H1 (cell line): ENCODE results near the gene BTBD16. TPM values are rescaled to one million over a fixed set of nuclear protein-coding genes. Genes with fewer than 3 reads are reported as not detected.
A peak's percentile ranks its signal among the peaks of the same experiment; 100 is the strongest.

Source experiments
- CTCF ChIA-PET: fragments of 300-600 bp; sonication (Branson Sonifier 250); formaldehyde crosslinking; loops from one replicate; lab custom pipeline; 2021; ENCODE audit not compliant: partially characterized antibody; lab: Charles Lee
- POLR2A ChIA-PET: fragments of 300-600 bp; sonication (Branson Sonifier 250); formaldehyde crosslinking; loops from one replicate; lab custom pipeline; 2021; ENCODE audit warnings: inconsistent platforms; ENCODE audit not compliant: partially characterized antibody; lab: Charles Lee
- DNase-seq, 2 experiments: peaks; one replicate each; pipeline versions ENCODE4 v3.0.0 to v3.0.0-alpha.2; 2010 to 2022; ENCODE audit warnings: low spot score in 2 of 2, low read depth in 1 of 2, mixed read lengths in 1 of 2
- FAIRE-seq: peaks from 2 replicates; lab custom pipeline; 2011; peaks lifted over from hg19 to GRCh38; lab: Jason Lieb, UNC
- H2AFZ ChIP-seq: 2 replicates; pipeline ENCODE4 v1.8.1; 2012; ENCODE audit warnings: low read length, inconsistent platforms
- H2AK5ac ChIP-seq: 2 replicates; pipeline ENCODE4 v1.6.1; 2013; ENCODE audit warnings: low read depth, low read length
- H2BK120ac ChIP-seq: replicated peaks from 2 replicates; pipeline ENCODE3; 2013; ENCODE audit warnings: low read depth, low read length, inconsistent platforms
- H2BK12ac ChIP-seq: 2 replicates; pipeline ENCODE4 v1.6.1; 2013; ENCODE audit warnings: low read depth, low read length
- H2BK15ac ChIP-seq: 2 replicates; pipeline ENCODE4 v1.6.1; 2013; ENCODE audit warnings: low read length
- H2BK20ac ChIP-seq: 2 replicates; pipeline ENCODE4 v1.6.1; 2013; ENCODE audit warnings: low read length
- H2BK5ac ChIP-seq: 2 replicates; pipeline ENCODE4 v1.6.1; 2013; ENCODE audit warnings: low read depth, low read length
- H3K14ac ChIP-seq: 2 replicates; pipeline ENCODE4 v1.6.1; 2013; ENCODE audit warnings: inconsistent platforms; ENCODE audit not compliant: insufficient read length
- H3K18ac ChIP-seq: 2 replicates; pipeline ENCODE4 v1.6.1; 2013; ENCODE audit warnings: low read length; ENCODE audit errors: extremely low read depth
- H3K23ac ChIP-seq: 2 replicates; pipeline ENCODE4 v1.6.1; 2013; ENCODE audit warnings: inconsistent platforms; ENCODE audit not compliant: insufficient read length
- H3K23me2 ChIP-seq: 2 replicates; pipeline ENCODE4 v1.6.1; 2013; ENCODE audit warnings: low read depth, low read length
- H3K27ac ChIP-seq: 2 replicates; pipeline ENCODE4 v1.6.1; 2011; ENCODE audit warnings: low read depth, low read length, inconsistent platforms
- H3K27me3 ChIP-seq, 4 experiments: replicated peaks in 1 of 4; 1 replicate in 1 of 4; 2 replicates in 3 of 4; pipeline versions ENCODE4 v1.6.1 to v1.8.1; 2011 to 2013; ENCODE audit warnings: low read length in 3 of 4, mild to moderate bottlenecking in 3 of 4, inconsistent platforms in 2 of 4, mixed read lengths in 2 of 4, moderate library complexity in 1 of 4; ENCODE audit not compliant: control insufficient read depth in 3 of 4, insufficient read depth in 3 of 4; ENCODE audit errors: extremely low read depth in 1 of 4
- H3K36me3 ChIP-seq, 4 experiments: 2 replicates each; pipeline versions ENCODE4 v1.6.1 to v1.8.1; 2011 to 2013; ENCODE audit warnings: mild to moderate bottlenecking in 4 of 4, low read length in 3 of 4, moderate library complexity in 2 of 4, control low read depth in 1 of 4, inconsistent platforms in 1 of 4; ENCODE audit not compliant: insufficient read depth in 4 of 4, control insufficient read depth in 2 of 4
- H3K4ac ChIP-seq: replicated peaks from 2 replicates; pipeline ENCODE3; 2013; ENCODE audit warnings: low read length, low read depth, mixed read lengths, inconsistent platforms; ENCODE audit not compliant: insufficient read length
- H3K4me1 ChIP-seq, 4 experiments: replicated peaks in 1 of 4; 1 replicate in 1 of 4; 2 replicates in 3 of 4; pipeline versions ENCODE4 v1.6.1 to v1.8.1; 2011 to 2013; ENCODE audit warnings: low read length in 3 of 4, inconsistent platforms in 2 of 4, mixed read lengths in 1 of 4; ENCODE audit not compliant: insufficient read depth in 4 of 4, control insufficient read depth in 3 of 4
- H3K4me2 ChIP-seq, 2 experiments: 2 replicates each; pipeline versions ENCODE4 v1.6.1 to v1.8.1; 2011 to 2013; ENCODE audit warnings: low read depth in 2 of 2, low read length in 2 of 2, control low read depth in 1 of 2, inconsistent platforms in 1 of 2, mild to moderate bottlenecking in 1 of 2; ENCODE audit not compliant: insufficient read depth in 1 of 2
- H3K4me3 ChIP-seq, 4 experiments: fragments of 200-600, 300-600 bp in 1 of 4; sonication (generic), shearing (Covaris generic), sonication (Bioruptor Twin) in 1 of 4; 2 replicates each; pipeline versions ENCODE4 v1.5.1 to v1.8.1; 2011 to 2016; ENCODE audit warnings: low read length in 4 of 4, low read depth in 3 of 4, control low read depth in 2 of 4, inconsistent platforms in 2 of 4, mild to moderate bottlenecking in 2 of 4, mixed read lengths in 1 of 4, moderate library complexity in 1 of 4; ENCODE audit not compliant: insufficient read depth in 2 of 4; ENCODE audit errors: extremely low read depth in 1 of 4
- H3K56ac ChIP-seq: replicated peaks from 2 replicates; pipeline ENCODE3; 2013; ENCODE audit warnings: low read depth, mild to moderate bottlenecking, mixed read lengths, low read length, inconsistent platforms; ENCODE audit not compliant: insufficient read length
- H3K79me1 ChIP-seq: 2 replicates; pipeline ENCODE4 v1.6.1; 2013; ENCODE audit warnings: low read depth, low read length, control low read depth
- H3K79me2 ChIP-seq, 2 experiments: 2 replicates each; pipeline versions ENCODE4 v1.6.1 to v1.8.1; 2012 to 2013; ENCODE audit warnings: low read length in 2 of 2, mild to moderate bottlenecking in 2 of 2, inconsistent platforms in 1 of 2; ENCODE audit not compliant: insufficient read depth in 2 of 2, control insufficient read depth in 1 of 2
- H3K9ac ChIP-seq, 4 experiments: replicated peaks in 1 of 4; 1 replicate in 1 of 4; 2 replicates in 3 of 4; pipeline versions ENCODE4 v1.6.1 to v1.8.1; 2011 to 2013; ENCODE audit warnings: low read depth in 3 of 4, low read length in 3 of 4, control low read depth in 2 of 4, mild to moderate bottlenecking in 2 of 4, moderate library complexity in 2 of 4, inconsistent platforms in 1 of 4; ENCODE audit errors: extremely low read depth in 1 of 4
- H3K9me3 ChIP-seq, 2 experiments: 2 replicates each; pipeline versions ENCODE4 v1.6.1 to v1.8.1; 2012 to 2013; ENCODE audit warnings: mild to moderate bottlenecking in 2 of 2, moderate library complexity in 2 of 2, control low read depth in 1 of 2, inconsistent platforms in 1 of 2, low read depth in 1 of 2, low read length in 1 of 2, mixed read lengths in 1 of 2; ENCODE audit not compliant: insufficient read depth in 2 of 2
- H4K20me1 ChIP-seq, 2 experiments: replicated peaks in 1 of 2; 2 replicates each; pipeline versions ENCODE3 to v1.8.1; 2011 to 2013; ENCODE audit warnings: inconsistent platforms in 2 of 2, low read length in 2 of 2, mild to moderate bottlenecking in 1 of 2; ENCODE audit not compliant: insufficient read depth in 2 of 2, control insufficient read depth in 1 of 2
- H4K5ac ChIP-seq: 2 replicates; pipeline ENCODE4 v1.6.1; 2013; ENCODE audit warnings: low read length, low read depth, mixed read lengths, inconsistent platforms; ENCODE audit not compliant: insufficient read length
- H4K8ac ChIP-seq: 2 replicates; pipeline ENCODE4 v1.8.0; 2013; ENCODE audit warnings: mild to moderate bottlenecking, moderate library complexity, low read length, inconsistent platforms; ENCODE audit not compliant: insufficient read depth; ENCODE audit errors: extremely low read depth
- H4K91ac ChIP-seq: replicated peaks from 2 replicates; pipeline ENCODE3; 2013; ENCODE audit warnings: low read length, mixed read lengths, inconsistent platforms; ENCODE audit not compliant: insufficient read length
- HDAC2 ChIP-seq, 2 experiments: fragments of 300-600 bp in 1 of 2; sonication (generic) in 1 of 2; IDR thresholded peaks; 2 replicates each; pipeline ENCODE4 v1.6.1; 2011 to 2012; ENCODE audit warnings: low read depth in 2 of 2, low read length in 2 of 2, mild to moderate bottlenecking in 2 of 2, moderate library complexity in 2 of 2, borderline replicate concordance in 1 of 2, inconsistent platforms in 1 of 2
- NRF1 ChIP-seq: IDR thresholded peaks from 2 replicates; pipeline ENCODE4 v1.6.1; 2011; ENCODE audit warnings: mild to moderate bottlenecking, low read depth, low read length, improper control_type of control experiment
- POLR2AphosphoS5 ChIP-seq: IDR thresholded peaks from 2 replicates; pipeline ENCODE4 v1.6.1; 2011; ENCODE audit warnings: low read depth, low read length
- SIX5 ChIP-seq: IDR thresholded peaks from 2 replicates; pipeline ENCODE4 v1.6.1; 2011; ENCODE audit warnings: mild to moderate bottlenecking, low read depth, low read length
- TAF1 ChIP-seq: IDR thresholded peaks from 2 replicates; pipeline ENCODE4 v1.6.1; 2011; ENCODE audit warnings: mild to moderate bottlenecking, low read depth, low read length
- TAF7 ChIP-seq: optimal IDR thresholded peaks from 2 replicates; pipeline ENCODE3; 2011; ENCODE audit warnings: low read depth, mild to moderate bottlenecking, inconsistent platforms, low read length, moderate library complexity, borderline replicate concordance
- TCF12 ChIP-seq: IDR thresholded peaks from 2 replicates; pipeline ENCODE4 v1.6.1; 2011; ENCODE audit warnings: low read depth, mild to moderate bottlenecking, low read length
- WGBS, 2 experiments: shearing (Covaris generic) in 1 of 2; methylation state at CpG; one replicate each; pipeline versions ENCODE4 v1.1.6 to v1.1.7; 2013 to 2015; ENCODE audit warnings: low lambda C conversion rate in 2 of 2, mixed read lengths in 2 of 2, inconsistent platforms in 1 of 2, low coverage in 1 of 2, missing lambda C conversion rate in 1 of 2; ENCODE audit not compliant: insufficient replicate concordance in 2 of 2, insufficient coverage in 1 of 2, insufficient read length in 1 of 2; ENCODE audit errors: extremely low coverage in 1 of 2, missing lambda C conversion rate in 1 of 2; 5-methylcytosine and 5-hydroxymethylcytosine counted together
- polyA plus RNA-seq, 7 experiments: library from polyadenylated mRNA; depleted of rRNA in 3 of 7; stranded (reverse) in 5 of 7; unstranded in 2 of 7; fragments of >200 nt in 5 of 7; fragments of 200-250 nt in 2 of 7; gene quantifications; 1 replicate in 5 of 7; 2 replicates in 1 of 7; 4 replicates in 1 of 7; pipeline versions ENCODE4 v1.2.1 to v1.2.3, GENCODE V29; 2011 to 2013; ENCODE audit warnings: missing spikeins in 2 of 7, mixed read lengths in 2 of 7
- total RNA-seq: library from RNA; stranded (reverse); fragmentation: NEBNext Ultra II Directional; extraction: Animal tissue kit (Norgen Biotek cat#: 25700); gene quantifications from 2 replicates; pipeline ENCODE4 v1.2.1, GENCODE V29; 2021
- TF ChIP-seq, protein P1 (sequence below), 3 experiments: IDR thresholded peaks; 1 replicate in 2 of 3; 2 replicates in 1 of 3; pipeline versions ENCODE4 v1.5.1 to v1.6.1; 2011; ENCODE audit warnings: low read length in 3 of 3, mild to moderate bottlenecking in 3 of 3, inconsistent platforms in 2 of 3, low read depth in 1 of 3, moderate library complexity in 1 of 3; ENCODE audit not compliant: insufficient read depth in 1 of 3; ENCODE audit errors: control extremely low read depth in 1 of 3

The BTBD16 gene
- total and polyA plus RNA-seq, 2 of the 8 experiments (the other 6 are each of a cell fraction or from before 2014, with no cell fraction given), result 0.05 TPM; not detected in 1

- peaks cover 5 to 38% of the 10 kb centered on the region in 2 experiments; a peak in 3 of 4 replicates for H3K79me2 ChIP-seq
- no peak within 1 kb of the TSS for H2BK120ac ChIP-seq
- peak within 1 kb of the TSS; percentile 53 for H3K4ac ChIP-seq
- H2AFZ ChIP-seq, result peak within 1 kb of the TSS; percentile 83
- no peak within 1 kb of the TSS for H3K23ac ChIP-seq
- H3K4me2 ChIP-seq, result peak within 1 kb of the TSS; percentile 81 to 86
- no peak within 1 kb of the TSS for H2BK12ac ChIP-seq
- H3K9me3 ChIP-seq, result no peaks in the 10 kb centered on the region
- ChIA-PET POLR2A (interaction anchor here (0.6 to 1.7 kb wide), 7 partner anchors 9 to 502 kb away, joined by 3 to 5 read pairs (median 3); no protein-coding TSS in a partner anchor), CTCF (interaction anchor here (0.8 to 1.6 kb wide), 3 partner anchors 32 to 75 kb away, joined by 3 to 11 read pairs (median 5); no protein-coding TSS in a partner anchor)
- H3K18ac ChIP-seq, result peak within 1 kb of the TSS; percentile 14; the same call in 1 of the 2 replicates
- no peak within 1 kb of the TSS for H4K8ac ChIP-seq
- peaks cover 0 to 3% (median 0%) of the 10 kb centered on the region in 4 experiments; a peak in 2 of 7 replicates for H3K4me1 ChIP-seq
- no peak within 1 kb of the TSS for H4K91ac ChIP-seq
- H3K36me3 ChIP-seq, result no peaks in the 10 kb centered on the region; a peak in 2 of 8 replicates
- WGBS, 2 experiments, result 2% methylated on average over 59 of the region's 71 CpGs; no CpG with 5 or more reads in 1 of the 2 experiments
- no peak within 1 kb of the TSS for H2BK20ac ChIP-seq
- H3K4me3 ChIP-seq, result peak within 1 kb of the TSS; percentile 64 to 78 (median 72)
- H2AK5ac ChIP-seq, result no peak within 1 kb of the TSS
- H4K5ac ChIP-seq, result peak within 1 kb of the TSS; percentile 41
- H2BK15ac ChIP-seq, result no peak within 1 kb of the TSS
- H3K56ac ChIP-seq, result peak within 1 kb of the TSS; percentile 21
- H3K9ac ChIP-seq, result peak within 1 kb of the TSS; percentile 54 to 86 (median 60)
- no peaks in the 10 kb centered on the region for H4K20me1 ChIP-seq
- DNase-seq (peak; percentile 62 to 91), FAIRE-seq (no peak)
- peak within 1 kb of the TSS; percentile 63; the same call in 1 of the 2 replicates for H3K27ac ChIP-seq
- no peak within 1 kb of the TSS for H3K14ac ChIP-seq
- peaks cover 5% of the 10 kb centered on the region for H3K23me2 ChIP-seq
- 0 out of 2 replicates have a peak, but pooled peaks cover 5% of the 10 kb centered on the region for H3K79me1 ChIP-seq
- 0 out of 2 replicates have a peak within 1 kb of the TSS, but pooled peaks have one; percentile 21 for H2BK5ac ChIP-seq
- peaks cover 0 to 11% (median 5%) of the 10 kb centered on the region in 4 experiments; a peak in 3 of 7 replicates for H3K27me3 ChIP-seq
- TF ChIP-seq SIX5, result peak; percentile 68
- TF ChIP-seq TCF12, result 0 out of 2 replicates have a peak, but pooled peaks have one; percentile 20
- peak; percentile 42; the same call in 1 of the 2 replicates for TF ChIP-seq POLR2AphosphoS5
- TF ChIP-seq TAF7, result peak; percentile 42
- TF ChIP-seq TAF1, result peak; percentile 55; the same call in 1 of the 2 replicates
- TF ChIP-seq, protein P1, sequence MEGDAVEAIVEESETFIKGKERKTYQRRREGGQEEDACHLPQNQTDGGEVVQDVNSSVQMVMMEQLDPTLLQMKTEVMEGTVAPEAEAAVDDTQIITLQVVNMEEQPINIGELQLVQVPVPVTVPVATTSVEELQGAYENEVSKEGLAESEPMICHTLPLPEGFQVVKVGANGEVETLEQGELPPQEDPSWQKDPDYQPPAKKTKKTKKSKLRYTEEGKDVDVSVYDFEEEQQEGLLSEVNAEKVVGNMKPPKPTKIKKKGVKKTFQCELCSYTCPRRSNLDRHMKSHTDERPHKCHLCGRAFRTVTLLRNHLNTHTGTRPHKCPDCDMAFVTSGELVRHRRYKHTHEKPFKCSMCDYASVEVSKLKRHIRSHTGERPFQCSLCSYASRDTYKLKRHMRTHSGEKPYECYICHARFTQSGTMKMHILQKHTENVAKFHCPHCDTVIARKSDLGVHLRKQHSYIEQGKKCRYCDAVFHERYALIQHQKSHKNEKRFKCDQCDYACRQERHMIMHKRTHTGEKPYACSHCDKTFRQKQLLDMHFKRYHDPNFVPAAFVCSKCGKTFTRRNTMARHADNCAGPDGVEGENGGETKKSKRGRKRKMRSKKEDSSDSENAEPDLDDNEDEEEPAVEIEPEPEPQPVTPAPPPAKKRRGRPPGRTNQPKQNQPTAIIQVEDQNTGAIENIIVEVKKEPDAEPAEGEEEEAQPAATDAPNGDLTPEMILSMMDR (IDR thresholded peaks at IDR 0.05; ENCODE audit: control extremely low read depth in 1 of 3, insufficient read depth in 1 of 3, low read depth in 1 of 3, low read length in 3 of 3), result peak in 1 of 3 experiments; percentile 8; a peak in 1 of 4 replicates
- peak; percentile 36 for TF ChIP-seq NRF1
- peak in 1 of 2 experiments; percentile 35; a peak in 1 of 4 replicates for TF ChIP-seq HDAC2 (IDR thresholded peaks at IDR 0.05; ENCODE audit: borderline replicate concordance in 1 of 2, low read depth in 2 of 2, low read length in 2 of 2)
Observed at GRCh38 chr10:122374237-122374858, 103.3 kb downstream of the BTBD16 start, which contains the start of gene PLEKHA1. Gene PLEKHA1, plus strand, starts transcription at chr10:122374708. Its CDS starts 18,493 bp downstream, at chr10:122393201.
